ENCODE results near the gene RNF214.

DNA sequence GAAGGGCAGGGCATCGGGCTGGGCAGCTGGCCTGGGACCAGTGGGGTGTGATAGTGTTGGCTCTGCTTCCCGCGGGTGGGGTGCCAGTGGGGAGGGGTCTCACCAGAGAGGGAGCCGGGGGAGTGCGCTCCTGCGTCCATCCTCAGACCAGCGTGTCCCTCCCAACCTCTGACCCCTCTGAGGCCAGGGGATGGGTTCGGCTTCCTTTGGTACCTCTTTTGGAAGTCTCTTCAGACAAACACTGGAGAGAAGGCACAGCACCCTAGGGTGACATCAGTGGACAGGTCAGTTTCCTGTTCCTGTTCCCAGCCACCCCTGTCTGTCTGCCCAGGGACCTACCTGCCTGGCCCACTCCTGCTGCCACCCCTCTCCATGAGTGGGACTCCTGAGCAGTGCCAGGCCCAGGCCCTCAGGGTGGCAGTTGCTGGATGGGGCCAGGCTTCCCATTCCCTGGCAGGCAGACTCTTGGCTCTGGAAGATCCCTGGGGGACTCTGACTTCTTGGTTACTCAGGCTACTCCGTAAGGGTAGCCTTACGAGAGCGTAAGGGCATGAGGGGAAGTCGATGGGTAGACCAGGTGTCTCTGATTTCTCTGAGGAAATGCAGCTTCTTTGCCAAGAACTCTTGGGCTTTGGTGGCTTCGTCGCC lies 30.7 kb upstream of the RNF214 start:
- TF ChIP-seq, protein P1, sequence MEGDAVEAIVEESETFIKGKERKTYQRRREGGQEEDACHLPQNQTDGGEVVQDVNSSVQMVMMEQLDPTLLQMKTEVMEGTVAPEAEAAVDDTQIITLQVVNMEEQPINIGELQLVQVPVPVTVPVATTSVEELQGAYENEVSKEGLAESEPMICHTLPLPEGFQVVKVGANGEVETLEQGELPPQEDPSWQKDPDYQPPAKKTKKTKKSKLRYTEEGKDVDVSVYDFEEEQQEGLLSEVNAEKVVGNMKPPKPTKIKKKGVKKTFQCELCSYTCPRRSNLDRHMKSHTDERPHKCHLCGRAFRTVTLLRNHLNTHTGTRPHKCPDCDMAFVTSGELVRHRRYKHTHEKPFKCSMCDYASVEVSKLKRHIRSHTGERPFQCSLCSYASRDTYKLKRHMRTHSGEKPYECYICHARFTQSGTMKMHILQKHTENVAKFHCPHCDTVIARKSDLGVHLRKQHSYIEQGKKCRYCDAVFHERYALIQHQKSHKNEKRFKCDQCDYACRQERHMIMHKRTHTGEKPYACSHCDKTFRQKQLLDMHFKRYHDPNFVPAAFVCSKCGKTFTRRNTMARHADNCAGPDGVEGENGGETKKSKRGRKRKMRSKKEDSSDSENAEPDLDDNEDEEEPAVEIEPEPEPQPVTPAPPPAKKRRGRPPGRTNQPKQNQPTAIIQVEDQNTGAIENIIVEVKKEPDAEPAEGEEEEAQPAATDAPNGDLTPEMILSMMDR (IDR thresholded peaks at IDR 0.05; ENCODE audit: poor library complexity), result no peak
- TF ChIP-seq EZH2 (IDR thresholded peaks at IDR 0.05; ENCODE audit: borderline replicate concordance) (no peak), EZH2phosphoT487 (IDR thresholded peaks at IDR 0.05; ENCODE audit: low read depth, severe bottlenecking, unreplicated experiment) (no peak)

All from hepatocyte (in vitro differentiated cells).